ENCODE data around the gene CEP70.

Gene CEP70

DNA sequence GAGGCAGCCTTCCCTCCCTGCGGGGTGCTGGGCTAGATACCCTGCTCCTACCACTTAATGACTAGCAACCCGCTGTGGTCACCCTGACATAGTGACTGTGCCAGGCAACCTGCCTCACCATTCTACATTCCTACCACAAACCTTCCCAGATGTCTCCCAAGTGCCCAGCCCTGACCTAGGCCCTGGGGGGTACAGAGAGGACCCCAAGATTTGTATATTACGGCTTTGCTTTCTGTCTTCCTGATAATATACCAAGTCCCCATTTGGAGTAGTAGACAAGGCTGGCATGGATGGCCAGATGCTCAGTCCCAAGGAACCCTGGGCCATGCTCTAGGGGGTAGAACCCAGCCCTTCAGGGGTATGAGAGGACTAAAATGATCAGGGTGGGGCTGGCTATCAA lies 128.6 kb downstream of the CEP70 start:
- ChIA-PET CTCF (no interaction called here), POLR2A (no interaction called here)
- DNase-seq (ENCODE audit: extremely low spot score): no peak
- no peak for TF ChIP-seq TARDBP (IDR thresholded peaks at IDR 0.05)
- no peak for TF ChIP-seq ELF4 (IDR thresholded peaks at IDR 0.05)
- no peak for TF ChIP-seq FOXM1 (IDR thresholded peaks at IDR 0.05; ENCODE audit: borderline replicate concordance)
- TF ChIP-seq, protein P1, sequence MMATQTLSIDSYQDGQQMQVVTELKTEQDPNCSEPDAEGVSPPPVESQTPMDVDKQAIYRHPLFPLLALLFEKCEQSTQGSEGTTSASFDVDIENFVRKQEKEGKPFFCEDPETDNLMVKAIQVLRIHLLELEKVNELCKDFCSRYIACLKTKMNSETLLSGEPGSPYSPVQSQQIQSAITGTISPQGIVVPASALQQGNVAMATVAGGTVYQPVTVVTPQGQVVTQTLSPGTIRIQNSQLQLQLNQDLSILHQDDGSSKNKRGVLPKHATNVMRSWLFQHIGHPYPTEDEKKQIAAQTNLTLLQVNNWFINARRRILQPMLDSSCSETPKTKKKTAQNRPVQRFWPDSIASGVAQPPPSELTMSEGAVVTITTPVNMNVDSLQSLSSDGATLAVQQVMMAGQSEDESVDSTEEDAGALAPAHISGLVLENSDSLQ (IDR thresholded peaks at IDR 0.05): no peak
- no peak for TF ChIP-seq SUZ12 (IDR thresholded peaks at IDR 0.05)
- TF ChIP-seq NFRKB (IDR thresholded peaks at IDR 0.05): no peak
- TF ChIP-seq ZNF384 (IDR thresholded peaks at IDR 0.05): no peak
- no peak for TF ChIP-seq LEF1 (IDR thresholded peaks at IDR 0.05; ENCODE audit: borderline replicate concordance)
- TF ChIP-seq HDGF (IDR thresholded peaks at IDR 0.05; ENCODE audit: borderline replicate concordance): no peak
- TF ChIP-seq BHLHE40 (IDR thresholded peaks at IDR 0.05; ENCODE audit: borderline replicate concordance): no peak

GRCh38 chr3:138464491-138464860 lies 129.6 kb downstream of the CEP70 start:
- no peak for TF ChIP-seq SUZ12 (IDR thresholded peaks at IDR 0.05)
- TF ChIP-seq NFRKB (IDR thresholded peaks at IDR 0.05): no peak
- no peak for TF ChIP-seq TARDBP (IDR thresholded peaks at IDR 0.05)
- TF ChIP-seq, protein P1 (IDR thresholded peaks at IDR 0.05): no peak
- TF ChIP-seq ELF4 (IDR thresholded peaks at IDR 0.05): no peak
- TF ChIP-seq ZNF384 (IDR thresholded peaks at IDR 0.05): no peak
- TF ChIP-seq ARNT (IDR thresholded peaks at IDR 0.05): no peak
- TF ChIP-seq FOXA1 (IDR thresholded peaks at IDR 0.05): no peak
- no peak for TF ChIP-seq FOXK2 (IDR thresholded peaks at IDR 0.05)
- TF ChIP-seq L3MBTL2 (conservative IDR thresholded peaks at IDR 0.05): no peak
- TF ChIP-seq BHLHE40 (IDR thresholded peaks at IDR 0.05; ENCODE audit: borderline replicate concordance): no peak
- TF ChIP-seq LEF1 (IDR thresholded peaks at IDR 0.05; ENCODE audit: borderline replicate concordance): no peak
- TF ChIP-seq FOXM1 (IDR thresholded peaks at IDR 0.05; ENCODE audit: borderline replicate concordance): no peak
- no peak for TF ChIP-seq SP1 (IDR thresholded peaks at IDR 0.05)
- no peak for TF ChIP-seq HDGF (IDR thresholded peaks at IDR 0.05; ENCODE audit: borderline replicate concordance)
- TF ChIP-seq CTBP1 (IDR thresholded peaks at IDR 0.05; ENCODE audit: borderline replicate concordance): no peak
- CTCF ChIA-PET: no interaction called here
- no peak for DNase-seq (ENCODE audit: extremely low spot score)
- POLR2A ChIA-PET: no interaction called here

GRCh38 chr3:138463724-138464490 lies 130.2 kb downstream of the CEP70 start:
- DNase-seq (ENCODE audit: extremely low spot score): no peak
- TF ChIP-seq LEF1 (IDR thresholded peaks at IDR 0.05; ENCODE audit: borderline replicate concordance) (no peak), CTBP1 (IDR thresholded peaks at IDR 0.05; ENCODE audit: borderline replicate concordance) (no peak), ELF4 (IDR thresholded peaks at IDR 0.05) (no peak), FOXA1 (IDR thresholded peaks at IDR 0.05) (no peak), NFRKB (IDR thresholded peaks at IDR 0.05) (no peak)
- ChIA-PET POLR2A (no interaction called here), CTCF (interaction anchor here (0.6 kb wide), 2 partner anchors 453 to 569 kb away, joined by 4 to 9 read pairs; no protein-coding TSS in a partner anchor)

DNA sequence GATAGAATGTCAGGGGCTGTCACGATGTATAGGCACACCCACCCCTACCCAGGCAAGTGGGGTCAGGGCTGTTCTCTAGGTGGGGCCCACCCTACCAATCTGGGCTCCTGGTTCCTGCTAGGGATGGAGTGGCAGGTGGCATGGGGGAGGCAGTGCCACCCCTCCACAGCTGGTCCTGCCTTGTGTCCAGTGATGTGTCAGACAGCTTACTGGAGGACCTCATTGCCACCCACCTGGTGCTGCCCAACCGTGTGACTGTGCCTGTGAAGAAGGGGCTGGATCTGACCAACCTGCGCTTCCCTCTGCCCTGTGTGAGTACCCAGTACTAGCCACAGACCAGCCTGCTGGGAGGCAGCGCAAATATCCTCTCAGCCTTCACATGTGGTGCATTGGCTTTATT lies 132.2 kb downstream of the CEP70 start:
- POLR2A ChIA-PET: no interaction called here
- no peak for TF ChIP-seq ZNF384 (IDR thresholded peaks at IDR 0.05)
- TF ChIP-seq, protein P1 (IDR thresholded peaks at IDR 0.05): no peak
- TF ChIP-seq TARDBP (IDR thresholded peaks at IDR 0.05): no peak
- TF ChIP-seq FOXA1 (IDR thresholded peaks at IDR 0.05): no peak
- TF ChIP-seq FOXM1 (IDR thresholded peaks at IDR 0.05; ENCODE audit: borderline replicate concordance): no peak
- no peak for TF ChIP-seq L3MBTL2 (conservative IDR thresholded peaks at IDR 0.05)
- no peak for TF ChIP-seq BHLHE40 (IDR thresholded peaks at IDR 0.05; ENCODE audit: borderline replicate concordance)
- no peak for TF ChIP-seq SUZ12 (IDR thresholded peaks at IDR 0.05)
- no peak for TF ChIP-seq SP1 (IDR thresholded peaks at IDR 0.05)
- CTCF ChIA-PET: no interaction called here
- no peak for DNase-seq (ENCODE audit: extremely low spot score)

GRCh38 chr3:138461246-138461645 lies 132.8 kb downstream of the CEP70 start:
- CTCF ChIA-PET: no interaction called here
- POLR2A ChIA-PET: no interaction called here
- no peak for DNase-seq (ENCODE audit: extremely low spot score)
- TF ChIP-seq, protein P1 (IDR thresholded peaks at IDR 0.05): no peak
- TF ChIP-seq SP1 (IDR thresholded peaks at IDR 0.05) (no peak), ELF4 (IDR thresholded peaks at IDR 0.05) (no peak), ARNT (IDR thresholded peaks at IDR 0.05) (no peak), BHLHE40 (IDR thresholded peaks at IDR 0.05; ENCODE audit: borderline replicate concordance) (no peak), FOXM1 (IDR thresholded peaks at IDR 0.05; ENCODE audit: borderline replicate concordance) (no peak), SUZ12 (IDR thresholded peaks at IDR 0.05) (no peak)
